OCI-LY1 (cell line): ENCODE data around the gene COL20A1.

Experiments used
- H2AFZ ChIP-seq: fragments of 200-600 bp; sonication (generic), shearing (Covaris generic); 2 replicates; pipeline ENCODE4 v1.6.0; 2014; ENCODE audit warnings: antibody characterized with exemption, mild to moderate bottlenecking, low read length
- H3F3A ChIP-seq: fragments of 200-600 bp; sonication (generic), shearing (Covaris generic); 2 replicates; pipeline ENCODE4 v1.6.0; 2014; ENCODE audit warnings: mild to moderate bottlenecking, antibody characterized with exemption, low read length, moderate library complexity; ENCODE audit not compliant: insufficient read depth
- H3K27ac ChIP-seq: fragments of 200-600 bp; sonication (generic); 2 replicates; pipeline ENCODE4 v1.5.1; 2014; ENCODE audit warnings: low read length, mixed run types, mild to moderate bottlenecking, low read depth; ENCODE audit not compliant: poor library complexity, severe bottlenecking
- H3K27me3 ChIP-seq: fragments of 200-600 bp; sonication (generic); 2 replicates; pipeline ENCODE4 v1.6.0; 2014; ENCODE audit warnings: antibody characterized with exemption, mild to moderate bottlenecking, low read length, moderate library complexity; ENCODE audit not compliant: insufficient read depth
- H3K36me3 ChIP-seq: fragments of 200-600 bp; sonication (generic); 2 replicates; pipeline ENCODE4 v1.6.1; 2014; ENCODE audit warnings: mild to moderate bottlenecking, antibody characterized with exemption, low read length, moderate library complexity, mixed read lengths; ENCODE audit not compliant: insufficient read depth
- H3K4me1 ChIP-seq: fragments of 200-600 bp; sonication (generic); 2 replicates; pipeline ENCODE4 v1.5.1; 2014; ENCODE audit warnings: mild to moderate bottlenecking, low read length, moderate library complexity; ENCODE audit not compliant: insufficient read depth, severe bottlenecking
- H3K4me2 ChIP-seq: fragments of 200-600 bp; sonication (generic), shearing (Covaris generic); 2 replicates; pipeline ENCODE4 v1.6.1; 2014; ENCODE audit warnings: low read length
- H3K4me3 ChIP-seq: fragments of 200-600 bp; sonication (generic); 2 replicates; pipeline ENCODE4 v1.5.1; 2014; ENCODE audit warnings: low read length, low read depth, mild to moderate bottlenecking, mixed read lengths; ENCODE audit not compliant: poor library complexity, severe bottlenecking
- H3K79me2 ChIP-seq: fragments of 200-600 bp; shearing (Covaris generic); 2 replicates; pipeline ENCODE4 v1.6.1; 2016; ENCODE audit warnings: mixed run types, low read length, mixed read lengths; ENCODE audit not compliant: insufficient read depth
- H3K9ac ChIP-seq: fragments of 200-600 bp; sonication (generic), shearing (Covaris generic); 2 replicates; pipeline ENCODE4 v1.6.1; 2014; ENCODE audit warnings: mild to moderate bottlenecking, low read length, mixed read lengths
- H3K9me2 ChIP-seq: fragments of 200-600 bp; sonication (generic), shearing (Covaris generic); 2 replicates; pipeline ENCODE4 v1.6.1; 2014; ENCODE audit warnings: low read depth, mild to moderate bottlenecking, low read length, mixed read lengths
- H3K9me3 ChIP-seq: fragments of 200-600 bp; shearing (Covaris generic); 2 replicates; pipeline ENCODE4 v1.6.1; 2014; ENCODE audit warnings: low read length, mixed read lengths
- H4K20me1 ChIP-seq: fragments of 200-600 bp; sonication (generic), shearing (Covaris generic); 2 replicates; pipeline ENCODE4 v1.6.0; 2016; ENCODE audit warnings: mild to moderate bottlenecking, low read length; ENCODE audit not compliant: insufficient read depth
- EZH2 ChIP-seq: fragments of 200-600 bp; sonication (generic), shearing (Covaris generic); IDR thresholded peaks from 2 replicates; pipeline ENCODE4 v1.8.0; 2017; ENCODE audit warnings: borderline replicate concordance, mixed run types, mild to moderate bottlenecking, antibody characterized with exemption, low read length, moderate library complexity, mixed read lengths
- TF ChIP-seq, protein P1 (sequence below): fragments of 200-600 bp; sonication (generic), shearing (Covaris generic); IDR thresholded peaks from 2 replicates; pipeline ENCODE4 v1.5.1; 2017; ENCODE audit warnings: mild to moderate bottlenecking, antibody characterized with exemption, low read length, moderate library complexity, mixed read lengths

Gene COL20A1

DNA sequence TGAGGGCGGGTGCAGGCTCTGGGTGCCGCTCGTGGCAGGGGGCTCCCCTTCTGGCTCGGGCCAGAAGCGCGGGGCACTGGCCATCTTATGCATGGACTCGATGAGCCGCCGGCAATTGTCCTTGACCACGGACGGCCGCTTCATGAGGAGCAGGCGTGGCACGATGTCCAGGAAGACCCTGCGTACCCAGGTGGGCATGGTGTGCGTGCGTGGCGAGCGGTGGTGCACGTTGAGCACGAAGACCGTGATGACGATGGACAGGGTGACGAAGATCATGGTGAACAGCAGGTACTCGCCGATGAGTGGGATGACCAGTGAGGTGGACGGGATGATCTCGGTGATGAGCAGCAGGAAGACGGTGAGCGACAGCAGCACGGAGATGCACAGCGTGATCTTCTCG, 57.2 kb downstream of the COL20A1 start:
- Histone ChIP-seq H4K20me1 (no peaks in the 10 kb centered on the region), H3K4me2 (no peak overlapping the region), H3K27me3 (no peaks in the 10 kb centered on the region), H3K79me2 (no peaks in the 10 kb centered on the region), H3K27ac (no peak overlapping the region), H3F3A (no peaks in the 10 kb centered on the region), H3K9me2 (no peaks in the 10 kb centered on the region), H3K9ac (no peak overlapping the region), H3K9me3 (no peaks in the 10 kb centered on the region), H3K4me1 (no peaks in the 10 kb centered on the region), H3K36me3 (no peaks in the 10 kb centered on the region), H3K4me3 (no peak overlapping the region), H2AFZ (no peak overlapping the region)
- TF ChIP-seq, protein P1, sequence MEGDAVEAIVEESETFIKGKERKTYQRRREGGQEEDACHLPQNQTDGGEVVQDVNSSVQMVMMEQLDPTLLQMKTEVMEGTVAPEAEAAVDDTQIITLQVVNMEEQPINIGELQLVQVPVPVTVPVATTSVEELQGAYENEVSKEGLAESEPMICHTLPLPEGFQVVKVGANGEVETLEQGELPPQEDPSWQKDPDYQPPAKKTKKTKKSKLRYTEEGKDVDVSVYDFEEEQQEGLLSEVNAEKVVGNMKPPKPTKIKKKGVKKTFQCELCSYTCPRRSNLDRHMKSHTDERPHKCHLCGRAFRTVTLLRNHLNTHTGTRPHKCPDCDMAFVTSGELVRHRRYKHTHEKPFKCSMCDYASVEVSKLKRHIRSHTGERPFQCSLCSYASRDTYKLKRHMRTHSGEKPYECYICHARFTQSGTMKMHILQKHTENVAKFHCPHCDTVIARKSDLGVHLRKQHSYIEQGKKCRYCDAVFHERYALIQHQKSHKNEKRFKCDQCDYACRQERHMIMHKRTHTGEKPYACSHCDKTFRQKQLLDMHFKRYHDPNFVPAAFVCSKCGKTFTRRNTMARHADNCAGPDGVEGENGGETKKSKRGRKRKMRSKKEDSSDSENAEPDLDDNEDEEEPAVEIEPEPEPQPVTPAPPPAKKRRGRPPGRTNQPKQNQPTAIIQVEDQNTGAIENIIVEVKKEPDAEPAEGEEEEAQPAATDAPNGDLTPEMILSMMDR, result no peak
- TF ChIP-seq EZH2, result no peak

DNA sequence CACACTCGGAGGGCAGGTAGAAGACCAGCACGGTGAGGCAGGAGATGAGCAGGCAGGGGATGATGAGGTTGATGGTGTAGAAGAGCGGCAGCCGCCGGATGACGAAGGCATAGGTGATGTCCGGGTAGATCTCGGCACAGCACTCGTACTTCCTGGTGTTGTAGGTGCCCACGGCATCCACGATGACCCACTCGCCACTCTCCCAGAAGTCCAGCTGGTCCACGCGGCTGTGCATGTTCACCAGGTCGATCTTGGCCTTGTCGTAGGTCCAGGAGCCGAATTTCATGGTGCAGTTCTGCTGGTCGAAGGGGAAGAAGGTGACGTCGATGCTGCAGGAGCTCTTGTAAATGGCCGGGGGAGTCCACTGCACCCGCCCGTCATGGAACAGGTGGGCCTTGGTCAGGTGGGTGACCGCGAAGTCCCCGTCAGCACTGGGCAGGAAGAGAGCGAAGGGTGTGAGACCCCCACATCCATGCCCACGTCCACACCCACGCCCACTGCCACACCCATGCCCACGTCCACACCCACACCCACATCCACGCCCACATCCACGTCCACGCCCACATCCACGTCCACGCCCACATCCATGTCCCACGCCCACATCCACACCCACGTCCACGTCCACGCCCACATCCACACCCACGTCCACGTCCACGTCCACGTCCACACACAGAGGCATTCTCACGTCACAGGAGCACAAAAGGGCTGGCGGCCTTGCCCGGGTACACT, 57.8 kb downstream of the COL20A1 start:
- Histone ChIP-seq H3K36me3 (no peaks in the 10 kb centered on the region), H3F3A (no peaks in the 10 kb centered on the region), H3K4me2 (no peak overlapping the region), H3K9me3 (no peaks in the 10 kb centered on the region), H3K27ac (no peak overlapping the region), H3K79me2 (no peaks in the 10 kb centered on the region), H3K4me1 (no peaks in the 10 kb centered on the region), H2AFZ (no peak overlapping the region), H4K20me1 (no peaks in the 10 kb centered on the region), H3K27me3 (no peaks in the 10 kb centered on the region), H3K9me2 (no peaks in the 10 kb centered on the region), H3K9ac (no peak overlapping the region), H3K4me3 (no peak overlapping the region)
- TF ChIP-seq, protein P1, result no peak
- TF ChIP-seq EZH2, result no peak

DNA sequence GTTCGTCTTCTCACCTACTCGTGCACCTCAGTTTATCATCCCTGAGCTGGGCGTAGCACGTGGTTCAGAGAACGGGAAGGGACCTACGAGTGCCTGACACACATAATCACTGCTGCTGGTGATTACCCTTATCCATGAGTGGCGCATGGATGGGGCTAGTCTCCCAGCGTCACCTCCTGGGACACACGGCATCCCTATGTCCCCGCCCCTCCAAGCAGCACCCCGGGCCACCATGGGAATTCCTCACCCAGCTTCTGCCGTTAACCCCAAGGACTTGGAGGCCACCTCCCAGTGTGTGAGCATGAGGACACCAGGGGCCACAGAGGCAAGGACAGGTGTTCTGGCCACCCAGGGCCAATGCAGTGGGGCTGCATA, 58.3 kb downstream of the COL20A1 start:
- no peaks in the 10 kb centered on the region for H3K36me3 ChIP-seq
- no peaks in the 10 kb centered on the region for H3K27me3 ChIP-seq
- H3K9me2 ChIP-seq, result no peaks in the 10 kb centered on the region
- no peak overlapping the region for H3K4me2 ChIP-seq
- H2AFZ ChIP-seq, result no peak overlapping the region
- H3K79me2 ChIP-seq, result no peaks in the 10 kb centered on the region
- no peak overlapping the region for H3K4me3 ChIP-seq
- no peaks in the 10 kb centered on the region for H3K9me3 ChIP-seq
- no peak overlapping the region for H3K9ac ChIP-seq
- no peaks in the 10 kb centered on the region for H3F3A ChIP-seq
- H4K20me1 ChIP-seq, result no peaks in the 10 kb centered on the region
- H3K4me1 ChIP-seq, result no peaks in the 10 kb centered on the region
- TF ChIP-seq, protein P1, result no peak
- TF ChIP-seq EZH2, result no peak
- no peak overlapping the region for H3K27ac ChIP-seq
